Measurements from ENCODE around the gene PLA2G5.

Gene PLA2G5

DNA sequence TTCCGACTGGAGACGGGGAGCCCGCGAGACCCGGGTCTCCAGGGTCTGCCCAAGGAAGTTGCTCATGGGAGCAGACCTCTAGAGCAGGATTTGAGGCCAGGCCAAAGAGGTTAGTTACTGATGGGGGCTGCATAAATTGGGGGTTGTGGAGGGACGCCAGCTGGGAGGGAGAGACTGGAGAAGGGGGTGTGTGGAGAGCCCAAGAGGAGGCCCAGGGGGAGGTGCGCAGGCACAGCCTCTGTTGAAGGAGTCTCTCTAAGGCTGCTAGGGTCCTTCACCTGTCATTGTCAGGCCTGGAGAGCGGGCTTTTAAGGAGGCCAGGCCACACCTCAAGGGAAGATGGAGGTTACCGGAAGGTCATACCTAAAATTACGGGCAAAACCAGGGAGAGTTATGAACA, 363 bp downstream of the PLA2G5 start:
- TF ChIP-seq CTCF (conservative IDR thresholded peaks at IDR 0.05; ENCODE audit: low read depth, low read length) = no peak
- H3K4me2 ChIP-seq = no peak overlapping the region
- H3K36me3 ChIP-seq (ENCODE audit: insufficient read depth) = no peaks in the 10 kb centered on the region
- no peaks in the 10 kb centered on the region for H4K20me1 ChIP-seq (ENCODE audit: insufficient read depth)
- H2AFZ ChIP-seq (ENCODE audit: low read depth) = no peak overlapping the region
- H3K9ac ChIP-seq = no peak overlapping the region
- H3K4me1 ChIP-seq (ENCODE audit: low read depth, poor library complexity, severe bottlenecking) = no peaks in the 10 kb centered on the region
- peaks cover 57% of the 10 kb centered on the region for H3K27me3 ChIP-seq (ENCODE audit: insufficient read depth, low read depth)
- no peaks in the 10 kb centered on the region for H3K79me2 ChIP-seq (ENCODE audit: insufficient read depth, low read depth)
- H3K27ac ChIP-seq = no peak overlapping the region
- H3K4me3 ChIP-seq (IDR thresholded peaks at IDR 0.05; ENCODE audit: insufficient read depth, low read depth, low read length) = no peak overlapping the region

- peaks cover 59% of the 10 kb centered on the region for H3K27me3 ChIP-seq (ENCODE audit: insufficient read depth, low read depth)
- H3K79me2 ChIP-seq (ENCODE audit: insufficient read depth, low read depth) = no peaks in the 10 kb centered on the region
- H2AFZ ChIP-seq (ENCODE audit: low read depth) = no peak overlapping the region
- H3K4me3 ChIP-seq (IDR thresholded peaks at IDR 0.05; ENCODE audit: insufficient read depth, low read depth, low read length) = no peak overlapping the region
- H3K27ac ChIP-seq = no peak overlapping the region
- H3K4me1 ChIP-seq (ENCODE audit: low read depth, poor library complexity, severe bottlenecking) = no peaks in the 10 kb centered on the region
- H4K20me1 ChIP-seq (ENCODE audit: insufficient read depth) = no peaks in the 10 kb centered on the region
- H3K9ac ChIP-seq = no peak overlapping the region
- no peak for TF ChIP-seq CTCF (conservative IDR thresholded peaks at IDR 0.05; ENCODE audit: low read depth, low read length)
- H3K36me3 ChIP-seq (ENCODE audit: insufficient read depth) = no peaks in the 10 kb centered on the region
- no peak overlapping the region for H3K4me2 ChIP-seq
Observed at GRCh38 chr1:20071416-20071815, 1.4 kb downstream of the PLA2G5 start.

DNA sequence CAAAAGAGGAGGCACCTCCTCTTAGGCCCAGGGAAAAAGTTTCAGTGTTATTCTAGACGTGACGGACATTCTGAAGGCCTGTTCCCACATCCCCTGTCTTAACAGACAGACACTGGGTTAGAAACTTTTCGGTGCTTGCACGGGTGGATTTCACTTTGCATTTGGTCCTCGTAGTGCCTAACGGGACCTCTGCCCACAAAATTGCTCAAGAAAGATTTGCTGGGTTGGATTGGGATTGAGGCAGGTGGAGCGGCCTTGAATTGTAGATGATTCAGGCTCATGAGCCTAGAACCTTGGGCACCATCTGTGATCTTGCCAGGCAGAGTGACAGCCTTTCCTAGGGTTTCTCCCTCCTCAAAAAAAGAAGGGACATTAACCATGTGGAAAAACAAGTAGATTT, 2.8 kb downstream of the PLA2G5 start:
- no peaks in the 10 kb centered on the region for H4K20me1 ChIP-seq (ENCODE audit: insufficient read depth)
- H3K27me3 ChIP-seq (ENCODE audit: insufficient read depth, low read depth) = peaks cover 65% of the 10 kb centered on the region
- no peak overlapping the region for H3K27ac ChIP-seq
- no peak overlapping the region for H2AFZ ChIP-seq (ENCODE audit: low read depth)
- no peak overlapping the region for H3K4me2 ChIP-seq
- no peaks in the 10 kb centered on the region for H3K36me3 ChIP-seq (ENCODE audit: insufficient read depth)
- TF ChIP-seq CTCF (conservative IDR thresholded peaks at IDR 0.05; ENCODE audit: low read depth, low read length) = no peak
- H3K4me1 ChIP-seq (ENCODE audit: low read depth, poor library complexity, severe bottlenecking) = no peaks in the 10 kb centered on the region
- no peak overlapping the region for H3K9ac ChIP-seq
- H3K4me3 ChIP-seq (IDR thresholded peaks at IDR 0.05; ENCODE audit: insufficient read depth, low read depth, low read length) = no peak overlapping the region
- H3K79me2 ChIP-seq (ENCODE audit: insufficient read depth, low read depth) = no peaks in the 10 kb centered on the region

DNA sequence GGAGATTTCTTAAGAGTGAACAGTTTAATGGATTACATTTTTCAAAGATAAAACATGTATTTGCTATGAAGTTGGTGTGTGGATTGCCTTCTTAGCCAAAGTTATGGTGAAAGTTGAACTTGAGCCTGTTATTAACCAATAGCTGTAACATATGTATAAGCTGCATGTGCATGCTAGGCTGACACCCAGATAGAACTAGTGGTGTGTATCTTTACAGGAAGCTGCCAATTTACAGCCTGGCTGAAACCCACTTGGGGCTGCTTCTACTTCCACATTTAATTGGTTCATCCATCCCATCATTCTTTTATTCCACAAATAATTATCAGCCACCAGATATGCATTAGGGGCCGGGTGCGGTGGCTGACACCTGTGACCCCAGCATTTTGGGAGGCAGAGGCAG, 3.3 kb downstream of the PLA2G5 start:
- Histone ChIP-seq H3K27me3 (ENCODE audit: insufficient read depth, low read depth) (peaks cover 66% of the 10 kb centered on the region), H3K36me3 (ENCODE audit: insufficient read depth) (no peaks in the 10 kb centered on the region), H3K4me3 (IDR thresholded peaks at IDR 0.05; ENCODE audit: insufficient read depth, low read depth, low read length) (no peak overlapping the region), H3K27ac (no peak overlapping the region), H3K9ac (no peak overlapping the region), H3K4me2 (no peak overlapping the region), H4K20me1 (ENCODE audit: insufficient read depth) (no peaks in the 10 kb centered on the region), H3K4me1 (ENCODE audit: low read depth, poor library complexity, severe bottlenecking) (no peaks in the 10 kb centered on the region), H2AFZ (ENCODE audit: low read depth) (no peak overlapping the region), H3K79me2 (ENCODE audit: insufficient read depth, low read depth) (no peaks in the 10 kb centered on the region)
- TF ChIP-seq CTCF (conservative IDR thresholded peaks at IDR 0.05; ENCODE audit: low read depth, low read length) = no peak

Measured in KMS-11 (cell line).